Dedifferentiated amniotic fluid mesenchymal stem cell (primary cell): ENCODE results near the gene SLFN13.
"Not testable (repeated sequence)": the region's sequence is repeated elsewhere in the genome, so short reads cannot be mapped to it uniquely, and the experiment has no call there.

Experiments used
- DNase-seq: peaks from one replicate; pipeline ENCODE4 v3.0.0-alpha.2; 2016; ENCODE audit errors: extremely low spot score

The SLFN13 gene, protein sequence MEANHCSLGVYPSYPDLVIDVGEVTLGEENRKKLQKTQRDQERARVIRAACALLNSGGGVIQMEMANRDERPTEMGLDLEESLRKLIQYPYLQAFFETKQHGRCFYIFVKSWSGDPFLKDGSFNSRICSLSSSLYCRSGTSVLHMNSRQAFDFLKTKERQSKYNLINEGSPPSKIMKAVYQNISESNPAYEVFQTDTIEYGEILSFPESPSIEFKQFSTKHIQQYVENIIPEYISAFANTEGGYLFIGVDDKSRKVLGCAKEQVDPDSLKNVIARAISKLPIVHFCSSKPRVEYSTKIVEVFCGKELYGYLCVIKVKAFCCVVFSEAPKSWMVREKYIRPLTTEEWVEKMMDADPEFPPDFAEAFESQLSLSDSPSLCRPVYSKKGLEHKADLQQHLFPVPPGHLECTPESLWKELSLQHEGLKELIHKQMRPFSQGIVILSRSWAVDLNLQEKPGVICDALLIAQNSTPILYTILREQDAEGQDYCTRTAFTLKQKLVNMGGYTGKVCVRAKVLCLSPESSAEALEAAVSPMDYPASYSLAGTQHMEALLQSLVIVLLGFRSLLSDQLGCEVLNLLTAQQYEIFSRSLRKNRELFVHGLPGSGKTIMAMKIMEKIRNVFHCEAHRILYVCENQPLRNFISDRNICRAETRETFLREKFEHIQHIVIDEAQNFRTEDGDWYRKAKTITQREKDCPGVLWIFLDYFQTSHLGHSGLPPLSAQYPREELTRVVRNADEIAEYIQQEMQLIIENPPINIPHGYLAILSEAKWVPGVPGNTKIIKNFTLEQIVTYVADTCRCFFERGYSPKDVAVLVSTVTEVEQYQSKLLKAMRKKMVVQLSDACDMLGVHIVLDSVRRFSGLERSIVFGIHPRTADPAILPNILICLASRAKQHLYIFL

DNA sequence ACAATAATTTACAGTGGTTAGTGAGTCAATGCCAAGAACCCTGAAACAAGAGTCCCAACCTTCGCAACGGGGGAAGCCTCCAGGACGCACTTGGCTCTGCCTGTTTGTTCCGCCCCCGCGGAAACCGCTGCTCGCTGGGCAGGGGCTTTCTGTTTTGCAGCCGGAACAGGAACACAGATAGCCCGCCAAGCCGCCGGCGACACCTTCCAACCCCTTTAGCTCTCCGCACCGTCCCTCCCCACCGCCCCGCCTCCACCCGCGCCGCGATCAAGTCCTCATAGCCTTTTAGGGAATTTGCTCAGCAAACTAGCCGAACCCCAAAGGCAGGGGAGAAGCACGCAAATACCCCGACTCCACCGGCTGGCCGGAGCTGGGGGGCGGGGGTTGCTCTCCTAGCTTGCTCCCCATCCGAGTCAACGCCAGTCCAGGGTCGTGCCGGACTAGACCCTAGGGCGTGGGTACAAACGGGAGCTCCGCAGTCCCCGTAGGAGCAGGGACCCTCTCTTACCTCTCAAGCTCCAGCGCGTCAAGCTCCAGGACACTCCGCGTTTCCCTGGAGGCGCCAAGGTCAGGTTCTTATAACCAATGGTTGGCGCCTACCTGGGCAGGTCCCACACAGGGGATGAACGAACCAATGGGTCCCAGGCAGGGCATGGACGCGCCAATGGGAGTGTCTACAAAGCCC is at the start of gene SLFN13:
Gene SLFN13, minus strand, starts transcription at position 553 of the 685 bp plus-strand sequence. CDS start 3,086 bp downstream, outside the sequence.
- no peak for DNase-seq

DNA sequence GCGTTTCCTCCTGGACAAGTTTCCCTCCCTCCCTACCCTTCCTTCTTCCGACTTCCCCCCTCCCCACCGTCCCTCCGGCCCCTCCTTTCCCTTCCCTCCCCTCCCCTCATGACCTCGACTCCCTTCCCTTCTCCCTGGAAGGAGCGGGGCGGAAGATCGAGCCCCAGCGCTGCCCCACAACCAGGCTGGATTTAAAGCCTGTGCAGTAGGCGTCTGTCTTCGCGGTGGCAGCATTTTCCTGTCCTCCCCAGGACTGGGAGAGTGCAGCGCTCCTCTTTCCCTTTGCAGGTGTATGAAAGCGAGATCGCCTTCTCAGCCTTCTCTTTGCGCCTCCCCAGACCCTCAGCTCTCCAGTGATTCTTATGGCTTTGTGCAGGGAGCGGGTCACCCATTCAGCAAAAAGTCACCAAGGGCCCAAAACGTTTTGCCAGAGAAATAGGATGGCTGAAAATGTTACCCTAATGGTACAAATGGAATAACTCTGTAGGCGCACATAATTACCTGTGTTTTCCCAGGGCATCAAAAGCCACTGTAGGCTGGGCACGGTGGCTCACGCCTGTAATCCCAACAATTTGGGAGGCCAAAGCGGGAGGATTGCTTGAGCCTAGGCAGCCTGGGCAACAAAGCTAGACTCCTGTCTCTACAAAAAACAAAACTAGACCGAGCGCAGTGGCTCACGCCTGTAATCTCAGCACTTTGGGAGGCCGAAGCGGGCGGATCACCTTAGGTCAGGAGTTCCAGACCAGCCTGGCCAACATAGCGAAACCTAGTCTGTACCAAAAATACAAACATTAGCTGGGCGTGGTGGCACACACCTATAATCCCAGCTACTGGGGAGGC is 48.1 kb upstream of the SLFN13 start:
- no peak for DNase-seq

DNA sequence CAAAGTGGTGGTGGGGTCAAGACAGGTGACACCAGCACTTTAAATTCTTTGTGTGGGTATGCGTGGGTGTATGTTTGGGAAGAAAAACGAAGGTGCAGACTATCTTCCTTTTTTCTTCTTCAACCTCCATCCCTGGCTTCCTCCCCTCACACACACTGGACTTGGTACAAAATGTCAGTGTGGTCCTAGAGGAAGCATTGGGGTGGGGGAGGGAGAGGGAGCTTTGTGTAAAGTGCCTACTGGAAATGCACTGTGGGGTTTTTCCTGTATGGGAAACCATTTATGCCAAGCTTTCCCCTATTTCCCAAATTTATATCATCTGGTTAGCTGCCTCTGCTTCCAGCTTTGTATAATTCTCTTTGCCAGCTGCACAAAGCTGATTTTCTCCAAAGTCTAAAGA is 44.5 kb upstream of the SLFN13 start:
- no peak for DNase-seq

DNA sequence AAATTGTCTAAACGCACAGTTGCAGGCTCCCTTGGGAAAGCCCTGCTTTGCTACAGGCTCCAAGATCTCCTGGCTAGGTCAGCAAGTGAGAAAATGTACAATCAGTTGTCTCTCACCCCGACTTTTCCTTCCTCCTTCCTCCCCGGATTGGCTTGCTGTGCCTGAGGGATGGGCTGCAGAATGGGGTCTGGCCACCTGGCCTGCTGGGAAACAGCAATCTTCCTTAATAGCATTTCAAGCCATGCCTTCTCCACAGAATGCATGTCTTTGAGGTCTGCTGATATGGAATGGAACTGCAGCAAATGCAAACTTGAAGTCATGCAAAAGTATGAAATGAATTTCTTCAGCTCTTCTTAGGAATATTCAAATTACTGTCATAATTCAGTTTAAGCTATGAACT is 42.9 kb upstream of the SLFN13 start:
- no peak for DNase-seq

DNA sequence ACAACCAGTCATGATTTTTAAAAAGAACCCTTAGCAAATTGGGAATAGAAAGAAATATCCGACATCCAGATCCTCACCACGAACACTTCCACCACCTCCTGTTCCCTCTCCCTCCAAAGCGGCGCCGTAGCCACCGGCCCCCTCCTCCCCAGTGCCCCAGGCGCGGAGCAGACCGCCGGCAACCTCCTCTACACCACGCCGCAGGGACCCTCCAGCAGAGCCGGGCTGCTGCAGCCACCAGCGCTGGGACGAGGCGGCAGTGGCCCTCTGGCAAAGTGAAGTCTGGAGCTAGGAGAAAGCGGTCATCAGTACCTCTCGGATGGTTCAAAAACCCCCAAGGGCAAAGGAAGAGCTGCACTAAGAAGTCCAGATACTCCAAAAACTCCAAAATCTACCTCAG is 41.4 kb upstream of the SLFN13 start:
- no peak for DNase-seq

DNA sequence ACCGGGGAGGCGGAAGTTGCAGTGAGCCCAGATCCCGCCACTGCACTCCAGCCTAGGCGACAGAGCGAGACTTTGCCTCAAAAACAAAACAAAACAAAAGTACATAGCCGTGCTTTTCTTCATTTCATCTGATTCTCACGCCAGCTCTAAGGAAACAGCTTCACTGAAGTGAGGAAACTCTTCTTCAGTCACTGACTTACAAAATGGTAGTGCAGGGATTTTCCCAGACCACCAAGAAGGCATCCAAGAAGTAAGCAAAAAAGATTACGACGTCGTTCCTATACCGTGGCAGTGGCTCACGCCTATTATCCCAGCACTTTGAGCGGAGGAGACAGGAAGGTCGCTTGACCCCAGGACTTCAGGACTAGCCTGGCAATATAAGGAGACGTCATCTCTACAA is 40.4 kb upstream of the SLFN13 start:
- DNase-seq: no peak

DNA sequence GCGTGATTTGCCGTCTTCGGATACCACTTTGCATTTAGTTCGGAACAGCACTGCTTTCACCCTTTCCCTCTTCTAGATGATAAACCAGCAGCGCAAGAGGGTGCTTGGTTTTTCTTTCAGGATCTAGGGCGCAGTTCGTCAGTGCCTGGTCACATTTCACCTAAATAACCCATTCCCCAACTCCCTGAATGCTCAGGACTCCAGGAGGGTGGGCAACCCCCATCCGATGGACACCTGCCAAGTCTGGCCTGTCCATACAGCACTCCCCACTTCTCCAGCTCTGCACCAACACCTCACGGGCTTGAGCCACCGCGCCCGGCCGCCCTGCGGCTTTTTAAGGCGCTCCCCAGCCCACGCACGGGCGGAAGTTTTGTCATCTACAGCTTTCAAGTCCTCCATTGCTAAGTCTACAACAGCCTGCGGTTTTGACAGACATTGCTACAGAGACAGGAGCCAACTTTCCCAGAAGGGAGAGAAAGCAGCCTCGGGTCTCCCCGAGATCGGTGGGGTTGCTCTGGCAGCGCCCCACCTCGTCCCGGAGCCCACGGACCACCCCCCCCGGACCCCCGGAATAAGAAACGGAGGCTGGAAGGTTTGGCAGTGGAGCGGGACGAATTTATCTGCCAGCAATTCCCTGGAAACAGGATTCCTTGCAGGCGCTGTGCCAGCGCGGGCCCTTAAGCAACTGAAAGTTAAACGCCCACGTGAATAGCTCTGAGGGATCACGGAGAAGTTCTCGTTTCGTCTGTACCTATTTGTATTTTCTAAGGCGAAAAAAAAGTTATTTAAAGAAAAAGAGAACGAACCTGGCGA is 38.6 kb upstream of the SLFN13 start:
- peak; percentile 38 for DNase-seq

DNA sequence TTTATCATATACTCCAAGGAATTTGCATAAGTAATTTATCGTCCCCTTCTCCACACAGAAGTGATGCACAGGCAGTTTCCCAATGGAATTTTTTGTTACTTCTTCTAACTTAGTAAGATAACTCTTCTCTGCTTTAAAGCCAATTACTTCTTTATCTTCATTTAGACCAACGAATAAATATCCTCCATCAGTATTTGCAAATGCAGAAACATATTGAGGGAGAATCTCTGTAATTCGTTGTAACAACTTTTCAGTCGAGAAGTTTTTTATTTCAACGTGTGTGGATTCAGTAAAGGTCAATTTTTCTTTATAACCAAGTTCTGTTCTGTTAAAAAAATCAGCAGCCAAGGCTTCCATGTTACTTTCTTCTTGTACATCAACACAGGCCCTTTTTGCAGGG is 30.7 kb upstream of the SLFN13 start:
- no peak for DNase-seq

DNA sequence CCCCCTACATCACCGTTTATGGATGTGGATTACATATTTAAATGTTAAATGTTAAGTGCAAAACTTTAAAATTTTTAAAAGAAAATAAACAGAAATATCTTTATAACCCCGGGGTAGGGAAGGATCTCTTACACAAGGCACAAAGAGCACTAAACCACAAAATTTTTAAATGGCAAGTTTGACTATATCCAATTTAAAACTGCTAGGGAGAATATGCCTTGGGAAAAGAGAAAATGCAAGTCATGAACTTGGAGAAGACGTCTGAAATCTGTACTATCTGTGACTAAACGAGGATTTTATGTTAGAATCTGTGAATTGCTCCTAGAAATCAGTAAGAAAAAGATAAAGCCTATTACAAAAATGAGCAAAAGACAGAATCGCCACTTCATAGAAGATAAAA is 28.7 kb upstream of the SLFN13 start:
- DNase-seq: no peak

DNA sequence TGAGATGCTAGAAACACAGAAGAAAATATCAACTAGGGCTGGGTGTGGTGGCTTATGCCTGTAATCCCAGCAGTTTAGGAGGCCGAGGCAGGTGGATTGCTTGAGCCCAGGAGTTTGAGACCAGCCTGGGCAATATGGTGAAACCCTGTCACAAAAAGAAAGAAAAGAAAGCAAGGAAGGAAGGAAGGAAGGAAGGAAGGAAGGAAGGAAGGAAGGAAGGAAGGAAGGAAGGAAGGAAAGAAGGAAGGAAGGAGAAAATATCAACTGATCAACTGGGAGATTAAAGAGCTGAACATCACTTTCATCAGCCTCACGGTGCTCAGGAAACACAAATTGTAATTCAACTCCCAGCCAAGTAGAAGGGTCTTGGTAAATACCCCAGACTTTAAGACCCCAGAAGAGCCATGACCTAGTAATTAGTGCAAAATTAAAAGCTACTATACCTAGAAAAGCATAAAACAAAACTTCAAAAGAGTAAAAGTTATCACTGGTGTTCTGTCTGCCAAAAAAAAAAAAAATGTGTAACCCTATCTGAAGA is 27.8 kb upstream of the SLFN13 start:
- no peak for DNase-seq

DNA sequence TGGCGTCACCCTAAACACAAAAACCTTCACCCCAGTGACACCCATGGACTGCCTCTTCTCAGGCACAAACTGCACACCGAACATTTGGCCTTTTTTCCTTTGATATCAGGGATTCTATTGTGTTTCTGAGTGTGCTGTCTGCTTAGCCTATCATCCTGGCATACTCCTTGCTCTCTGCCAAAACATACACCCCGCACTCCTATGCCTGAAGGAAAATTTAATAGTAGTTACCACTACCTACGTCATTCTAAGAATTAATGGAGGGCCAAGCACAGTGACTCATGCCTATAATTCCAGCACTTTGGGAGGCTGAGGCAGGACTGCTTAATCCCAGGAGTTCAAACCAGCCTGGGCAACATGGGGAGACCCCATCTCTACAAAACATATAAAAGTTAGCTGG is 19.9 kb upstream of the SLFN13 start:
- no peak for DNase-seq

DNA sequence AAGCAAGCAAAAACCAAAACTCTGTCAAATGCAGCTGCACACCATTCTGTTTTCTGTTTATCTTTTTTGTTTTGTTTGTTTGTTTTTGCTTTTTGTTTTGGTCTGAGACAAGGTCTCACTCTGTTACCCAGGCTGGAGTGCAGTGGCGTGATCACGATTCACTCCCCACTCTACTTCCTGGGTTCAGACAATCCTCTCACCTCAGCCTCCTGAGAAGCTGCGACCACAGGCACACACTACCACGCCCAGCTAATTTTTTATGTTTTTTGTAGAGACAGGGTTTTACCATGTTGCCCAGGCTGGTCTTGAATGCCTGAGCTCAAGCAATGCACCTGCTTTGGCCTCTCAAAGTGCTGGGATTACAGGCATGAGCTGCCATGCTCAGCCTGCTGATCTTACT is 19.3 kb upstream of the SLFN13 start:
- DNase-seq: no peak

DNA sequence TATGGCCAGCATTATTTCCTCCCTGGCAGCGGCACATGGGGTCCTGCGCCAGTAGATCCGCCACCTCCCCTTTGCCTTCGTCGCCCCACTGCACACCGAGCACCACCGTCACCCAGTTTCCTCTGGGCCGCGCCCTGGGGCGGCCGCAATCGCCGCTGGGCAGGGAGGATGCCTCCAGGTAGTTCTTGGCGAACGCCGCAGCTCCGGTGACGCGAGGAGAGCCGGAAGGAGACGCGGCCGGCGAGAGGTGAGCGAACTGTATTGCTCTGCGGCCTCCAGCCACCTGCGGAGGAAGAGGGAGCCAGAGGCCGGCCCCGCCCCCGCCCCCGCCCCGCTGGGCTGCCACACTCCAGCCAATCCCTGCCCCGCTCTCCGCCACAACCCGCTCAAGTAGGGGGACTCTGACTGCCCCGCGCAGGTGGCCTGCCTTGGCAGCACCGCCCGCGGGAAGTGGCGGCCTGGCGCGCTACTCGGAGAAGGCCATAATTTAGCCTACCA is 11.8 kb upstream of the SLFN13 start:
- no peak for DNase-seq

DNA sequence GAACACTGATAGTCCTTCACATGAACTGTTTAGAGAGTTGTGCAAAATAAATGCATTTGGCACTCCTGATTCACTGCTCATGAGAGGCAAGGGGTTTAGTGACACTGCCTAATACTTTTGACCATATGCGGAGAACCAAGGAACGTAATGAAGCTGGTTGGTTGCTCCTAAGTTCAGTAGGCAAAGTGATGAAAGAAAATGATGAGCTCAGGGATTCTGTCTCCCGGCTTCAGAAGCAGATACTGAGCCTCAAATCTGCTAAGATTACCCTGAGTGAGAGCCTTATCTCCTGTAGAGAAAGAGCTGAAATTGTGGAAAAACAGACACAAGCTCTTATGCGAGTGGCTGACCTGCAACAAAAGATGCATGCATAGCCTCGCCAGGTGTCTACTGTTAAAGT is 5.5 kb upstream of the SLFN13 start:
- not testable (repeated sequence) for DNase-seq

DNA sequence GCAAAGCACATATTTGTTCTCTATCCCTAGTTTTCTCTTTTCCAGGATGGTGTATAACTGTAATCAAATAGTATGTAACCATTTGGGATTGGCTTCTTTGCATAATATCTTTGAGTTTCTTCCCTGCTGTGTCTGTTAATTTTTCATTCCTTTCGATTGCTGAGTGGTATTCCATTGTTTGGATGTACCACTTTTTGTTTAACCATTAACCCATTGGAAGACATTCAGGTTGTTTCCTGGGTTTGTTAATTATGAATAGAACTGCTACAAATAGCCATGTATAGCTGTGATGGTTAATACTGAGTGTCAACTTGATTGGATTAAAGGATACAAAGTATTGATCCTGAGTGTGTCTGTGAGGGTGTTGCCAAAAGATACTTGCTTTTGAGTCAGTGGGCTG is 4.6 kb upstream of the SLFN13 start:
- no peak for DNase-seq

DNA sequence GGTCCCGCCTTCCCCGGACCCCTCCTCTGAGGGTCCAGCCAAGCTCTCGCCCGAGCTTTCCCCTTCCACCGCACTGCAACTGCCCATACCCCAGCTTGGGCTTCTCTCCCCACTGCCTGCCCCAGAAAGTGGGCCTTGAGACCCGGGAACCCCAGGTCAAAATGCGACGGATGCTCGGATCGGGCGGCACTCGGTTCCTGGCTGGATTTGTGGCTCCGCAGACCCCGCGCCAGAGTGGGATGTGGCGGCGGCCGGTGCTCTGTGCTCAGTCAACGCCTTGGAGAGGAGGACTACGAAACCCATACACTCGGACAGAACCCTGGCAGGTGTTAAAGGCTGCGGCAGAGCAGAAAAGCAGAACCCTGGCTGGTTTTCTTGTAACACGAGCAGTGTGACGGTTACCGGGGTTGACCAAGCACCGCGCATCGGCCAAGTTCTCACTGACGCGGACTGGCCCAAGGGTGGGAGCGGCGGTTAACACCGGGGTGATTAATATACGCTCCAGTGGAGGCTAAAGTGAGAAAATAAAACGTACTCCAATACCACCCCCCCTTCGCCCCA is 885 bp upstream of the SLFN13 start:
- DNase-seq: no peak

DNA sequence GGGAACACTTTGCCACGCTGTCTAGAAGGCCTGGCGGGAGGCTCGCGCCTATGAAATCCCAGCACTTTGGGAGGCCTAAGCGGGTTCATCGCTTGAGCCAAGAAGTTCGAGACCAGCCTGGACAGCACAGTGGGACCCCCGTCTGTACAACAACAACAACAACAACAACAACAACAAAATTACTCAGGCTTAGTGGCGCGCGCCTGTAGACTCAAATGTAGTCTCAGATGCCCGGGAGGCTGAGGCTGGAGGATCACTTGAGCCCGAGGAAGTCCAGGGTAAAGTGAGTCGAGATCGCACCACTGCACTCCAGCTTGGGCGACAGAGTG is 297 bp upstream of the SLFN13 start:
- no peak for DNase-seq

DNA sequence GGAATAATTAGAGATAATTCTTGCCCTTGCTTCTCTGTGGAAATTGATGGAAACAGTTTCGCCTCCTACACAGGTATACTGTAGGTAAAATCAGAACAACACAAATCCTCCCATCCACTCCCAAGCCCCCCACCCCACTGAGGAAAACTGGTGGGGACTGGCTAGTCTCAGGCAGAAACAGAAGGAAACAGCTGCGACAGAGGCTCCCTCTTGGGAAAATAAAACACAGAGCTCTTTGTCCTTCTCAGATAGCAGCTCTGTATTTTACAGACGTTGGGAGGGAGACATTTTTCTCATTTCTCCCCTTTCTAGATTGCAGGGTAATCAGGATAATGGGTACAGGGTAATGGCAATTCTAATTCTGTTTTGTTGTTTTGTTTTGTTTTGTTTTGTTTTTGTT is 1.1 kb downstream of the SLFN13 start:
- DNase-seq: no peak

DNA sequence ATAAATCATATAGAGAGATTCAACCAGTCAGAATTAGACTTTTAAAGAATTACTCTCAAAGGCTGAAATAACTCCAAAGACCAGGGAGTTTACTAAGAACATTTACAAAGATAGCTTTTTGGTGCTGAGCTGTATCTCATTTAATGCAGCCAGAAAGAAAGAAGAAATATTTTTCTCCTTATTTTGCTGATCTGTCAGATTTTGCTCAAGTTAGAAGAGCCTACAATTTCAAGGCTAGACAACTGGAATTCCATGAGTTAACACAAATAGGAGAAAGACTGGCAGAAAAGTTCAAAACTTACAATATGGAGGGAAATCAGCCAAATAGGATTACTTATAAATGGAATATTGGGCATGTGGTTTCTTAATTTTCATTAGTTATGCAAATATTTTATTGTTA is 10.1 kb downstream of the SLFN13 start:
- DNase-seq: no peak
